HepG2 (cell line): Measurements from ENCODE around the gene SLC2A4. TPM values are rescaled to one million over a fixed set of nuclear protein-coding genes. Genes with fewer than 3 reads are reported as not detected.

Experiments used
- ATF7 ChIP-seq, 2 experiments: fragments of 450-650 bp in 1 of 2; sonication (generic) in 1 of 2; formaldehyde crosslinking in 1 of 2; IDR thresholded peaks; 2 replicates each; pipeline versions ENCODE4 v1.4.0 to v1.6.1; 2016 to 2020; ENCODE audit warnings: antibody characterized with exemption in 1 of 2, mild to moderate bottlenecking in 1 of 2, missing genetic modification reagents in 1 of 2
- BRD4 ChIP-seq: sonication (generic); formaldehyde crosslinking; IDR thresholded peaks from 2 replicates; pipeline ENCODE4 v1.4.0; 2020; ENCODE audit warnings: missing genetic modification reagents
- EEA1 ChIP-seq: sonication (generic); formaldehyde crosslinking; IDR thresholded peaks from 2 replicates; pipeline ENCODE4 v1.5.1; 2020; ENCODE audit warnings: mild to moderate bottlenecking, missing genetic modification reagents, borderline replicate concordance
- ELF3 ChIP-seq: IDR thresholded peaks from 2 replicates; pipeline ENCODE4 v1.6.1; 2016; ENCODE audit warnings: missing genetic modification reagents, missing compliant biosample characterization
- FOXM1 ChIP-seq: sonication (generic); formaldehyde crosslinking; IDR thresholded peaks from 2 replicates; pipeline ENCODE4 v1.5.0; 2020; ENCODE audit warnings: missing genetic modification reagents
- MIER2 ChIP-seq: IDR thresholded peaks from 2 replicates; pipeline ENCODE4 v1.6.1; 2016; ENCODE audit warnings: missing biosample characterization, missing genetic modification reagents
- NCOA1 ChIP-seq: sonication (generic); formaldehyde crosslinking; IDR thresholded peaks from 2 replicates; pipeline ENCODE4 v1.9.0; 2021; ENCODE audit warnings: missing genetic modification reagents
- NR3C1 ChIP-seq: sonication (generic); formaldehyde crosslinking; IDR thresholded peaks from 2 replicates; pipeline ENCODE4 v1.4.0; 2020; ENCODE audit warnings: missing genetic modification reagents
- PBX2 ChIP-seq: IDR thresholded peaks from 2 replicates; pipeline ENCODE4 v1.6.1; 2016; ENCODE audit warnings: control low read depth
- PHF21A ChIP-seq: sonication (generic); formaldehyde crosslinking; IDR thresholded peaks from 2 replicates; pipeline ENCODE4 v1.5.0; 2020; ENCODE audit warnings: mild to moderate bottlenecking, missing genetic modification reagents
- PLRG1 ChIP-seq: fragments of 450-650 bp; conservative IDR thresholded peaks from 2 replicates; pipeline ENCODE4 v1.6.1; 2016
- RBFOX2 ChIP-seq: fragments of 200-400 bp; formaldehyde crosslinking; IDR thresholded peaks from 2 replicates; pipeline ENCODE4 v1.6.1; 2017; ENCODE audit warnings: low read depth, mild to moderate bottlenecking, low read length
- SIN3A ChIP-seq: IDR thresholded peaks from 2 replicates; pipeline ENCODE4 v1.6.1; 2011; ENCODE audit warnings: low read depth, mild to moderate bottlenecking, control low read depth, low read length, borderline replicate concordance
- SNAPC5 ChIP-seq: sonication (generic); formaldehyde crosslinking; IDR thresholded peaks from 2 replicates; pipeline ENCODE4 v1.8.1; 2023; ENCODE audit warnings: mild to moderate bottlenecking, missing genetic modification reagents, borderline replicate concordance
- SYNCRIP ChIP-seq: fragments of 200-400 bp; formaldehyde crosslinking; IDR thresholded peaks from 2 replicates; pipeline ENCODE4 v1.6.1; 2018; ENCODE audit warnings: mild to moderate bottlenecking, low read depth, low read length; ENCODE audit not compliant: insufficient read depth
- THRA ChIP-seq: sonication (generic); formaldehyde crosslinking; IDR thresholded peaks from 2 replicates; pipeline ENCODE4 v1.4.0; 2020; ENCODE audit warnings: missing genetic modification reagents, borderline replicate concordance
- TRIM24 ChIP-seq: sonication (generic); formaldehyde crosslinking; IDR thresholded peaks from 2 replicates; pipeline ENCODE4 v1.8.0; 2022; ENCODE audit warnings: mild to moderate bottlenecking, missing genetic modification reagents
- ZBED4 ChIP-seq: sonication (generic); formaldehyde crosslinking; IDR thresholded peaks from 2 replicates; pipeline ENCODE4 v1.4.0; 2020; ENCODE audit warnings: missing genetic modification reagents, borderline replicate concordance
- ZNF138 ChIP-seq: sonication (generic); formaldehyde crosslinking; IDR thresholded peaks from 2 replicates; pipeline ENCODE4 v1.5.0; 2020; ENCODE audit warnings: mild to moderate bottlenecking, low read depth, missing genetic modification reagents
- ZNF30 ChIP-seq: sonication (generic); formaldehyde crosslinking; IDR thresholded peaks from 2 replicates; pipeline ENCODE4 v1.5.0; 2020; ENCODE audit warnings: mild to moderate bottlenecking, missing genetic modification reagents
- ZNF510 ChIP-seq: sonication (generic); formaldehyde crosslinking; IDR thresholded peaks from 2 replicates; pipeline ENCODE4 v1.4.0; 2020; ENCODE audit warnings: low read depth, mild to moderate bottlenecking, missing genetic modification reagents
- ZNF691 ChIP-seq: sonication (generic); formaldehyde crosslinking; IDR thresholded peaks from 2 replicates; pipeline ENCODE4 v1.4.0; 2020; ENCODE audit warnings: missing genetic modification reagents, low read depth, mild to moderate bottlenecking, borderline replicate concordance
- ZNF749 ChIP-seq: sonication (generic); formaldehyde crosslinking; IDR thresholded peaks from 2 replicates; pipeline ENCODE4 v1.8.0; 2022; ENCODE audit warnings: mild to moderate bottlenecking, missing genetic modification reagents, moderate library complexity, borderline replicate concordance
- ZNF839 ChIP-seq: sonication (generic); formaldehyde crosslinking; IDR thresholded peaks from 2 replicates; pipeline ENCODE4 v1.4.0; 2020; ENCODE audit warnings: missing genetic modification reagents, mild to moderate bottlenecking, borderline replicate concordance
- polyA plus RNA-seq, 8 experiments: library from polyadenylated mRNA; depleted of rRNA in 3 of 8; stranded (reverse) in 7 of 8; unstranded in 1 of 8; fragments of >200 nt; fragmentation: Illumina TruSeq in 4 of 8; extraction: Trizol in 4 of 8; gene quantifications; 2 replicates each; pipeline versions ENCODE4 v1.2.1 to v1.2.3, GENCODE V29; 2011 to 2016; ENCODE audit warnings: low read depth in 4 of 8, missing spikeins in 1 of 8, mixed read lengths in 1 of 8; ENCODE audit not compliant: insufficient read depth in 1 of 8
- total RNA-seq, 5 experiments: library from RNA; depleted of rRNA; stranded (reverse); fragments of >200 nt; fragmentation: Illumina TruSeq; extraction: Trizol; gene quantifications; 2 replicates each; pipeline ENCODE4 v1.2.3, GENCODE V29; 2016; ENCODE audit warnings: low read depth in 1 of 5

Gene SLC2A4
- total and polyA plus RNA-seq, 2 of the 13 experiments (the other 11 are each of a cell fraction or from before 2014, with no cell fraction given), result 4.9 to 5.8 TPM

- TF ChIP-seq RBFOX2 (peak; percentile 94), NR3C1 (no peak), SNAPC5 (CRISPR knock-in tag) (no peak), ZNF510 (CRISPR knock-in tag) (no peak), ZBED4 (CRISPR knock-in tag) (no peak), ELF3 (no peak), MIER2 (no peak), ZNF749 (no peak; the same call in 1 of the 2 replicates), SIN3A (peak; percentile 72; the same call in 1 of the 2 replicates), SYNCRIP (no peak), ZNF839 (CRISPR knock-in tag) (no peak), ATF7 (IDR thresholded peaks at IDR 0.05) (no peak), ATF7 (CRISPR knock-in tag; IDR thresholded peaks at IDR 0.05) (no peak), FOXM1 (no peak), ZNF30 (CRISPR knock-in tag) (no peak), THRA (CRISPR knock-in tag) (no peak), NCOA1 (no peak), EEA1 (CRISPR knock-in tag) (no peak), PLRG1 (no peak), ZNF691 (CRISPR knock-in tag) (no peak), PBX2 (CRISPR knock-in tag) (no peak), BRD4 (no peak), ZNF138 (CRISPR knock-in tag) (no peak), PHF21A (CRISPR knock-in tag) (no peak), TRIM24 (no peak)
Measured at GRCh38 chr17:7237761-7238419, 43.6 kb upstream of the SLC2A4 start (continued).
